GM18507 (cell line): Measurements from ENCODE around the gene ETFDH.
"Not testable (repeated sequence)": the region's sequence is repeated elsewhere in the genome, so short reads cannot be mapped to it uniquely, and the experiment has no call there.

Experiments
- DNase-seq: peaks from one replicate; pipeline ENCODE4 v3.0.0; 2011; ENCODE audit warnings: low read depth; ENCODE audit not compliant: insufficient read length; ENCODE audit errors: extremely low spot score
- FAIRE-seq: peaks from 2 replicates; lab custom pipeline; 2011; peaks lifted over from hg19 to GRCh38; lab: Jason Lieb, UNC

ETFDH gene

DNA sequence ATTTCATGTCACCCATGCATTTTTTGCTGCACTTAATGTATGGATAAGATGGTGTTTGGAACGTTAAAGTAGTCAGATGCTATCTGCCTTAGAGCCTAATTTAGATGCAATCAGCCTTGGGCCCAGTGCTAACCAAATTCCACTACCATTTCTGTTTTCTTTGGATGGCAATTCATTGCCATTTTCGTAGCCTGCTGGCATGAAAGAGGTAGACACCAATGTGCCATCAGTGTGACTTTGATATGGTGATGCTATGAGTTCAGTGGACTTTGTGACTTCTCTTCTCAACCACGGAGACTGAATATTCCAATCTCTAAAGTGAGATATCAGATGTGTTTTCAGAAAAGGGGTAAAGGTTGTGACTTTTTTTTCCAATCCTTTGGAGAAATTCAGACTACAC, 1.5 kb downstream of the ETFDH start:
- DNase-seq = no peak
- FAIRE-seq = no peak

GRCh38 chr4:158676076-158676475, 4.0 kb downstream of the ETFDH start:
- DNase-seq = no peak
- FAIRE-seq = no peak

DNA sequence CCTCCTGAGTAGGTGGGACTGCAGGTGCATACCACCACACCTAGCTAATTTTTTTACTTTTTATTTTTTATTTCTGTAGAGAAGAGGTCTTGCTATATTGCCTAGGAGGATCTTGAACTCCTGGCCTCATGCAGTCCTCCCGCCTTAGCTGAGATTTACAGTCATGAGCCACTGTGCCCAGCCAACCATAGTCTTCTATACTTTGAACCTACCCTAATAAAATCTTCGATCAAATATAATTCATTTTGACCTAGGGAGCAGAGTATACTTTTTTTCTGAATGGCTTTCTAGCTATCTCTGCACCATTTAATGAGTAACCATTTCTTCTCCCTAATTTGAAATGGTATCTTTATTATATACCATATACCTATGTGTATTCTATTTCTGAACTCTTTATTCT, 6.7 kb downstream of the ETFDH start:
- DNase-seq (no peak), FAIRE-seq (no peak)

DNA sequence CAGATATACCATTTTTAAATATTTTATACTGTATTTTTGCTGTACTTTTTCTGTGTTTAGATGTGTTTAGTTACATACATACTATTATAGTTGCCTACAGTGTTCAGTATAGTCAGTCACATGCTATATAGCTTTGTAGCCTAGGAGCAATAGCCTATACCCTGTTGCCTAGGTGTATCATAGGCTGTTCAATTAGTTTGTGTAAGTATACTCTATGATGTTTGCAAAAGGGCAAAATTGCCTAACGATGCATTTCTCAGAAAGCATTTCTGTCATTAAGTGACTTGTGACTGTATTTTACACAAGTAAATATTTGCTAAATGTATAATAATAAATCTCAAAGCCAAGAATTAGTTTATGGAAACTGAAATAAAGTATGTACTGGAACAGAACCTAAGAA, 9.5 kb downstream of the ETFDH start:
- FAIRE-seq = no peak

GRCh38 chr4:158682066-158682465, 10.0 kb downstream of the ETFDH start:
- FAIRE-seq (no peak), DNase-seq (no peak)

More for the DNA sequence above, 9.5 kb downstream of the ETFDH start:
- no peak for DNase-seq

DNA sequence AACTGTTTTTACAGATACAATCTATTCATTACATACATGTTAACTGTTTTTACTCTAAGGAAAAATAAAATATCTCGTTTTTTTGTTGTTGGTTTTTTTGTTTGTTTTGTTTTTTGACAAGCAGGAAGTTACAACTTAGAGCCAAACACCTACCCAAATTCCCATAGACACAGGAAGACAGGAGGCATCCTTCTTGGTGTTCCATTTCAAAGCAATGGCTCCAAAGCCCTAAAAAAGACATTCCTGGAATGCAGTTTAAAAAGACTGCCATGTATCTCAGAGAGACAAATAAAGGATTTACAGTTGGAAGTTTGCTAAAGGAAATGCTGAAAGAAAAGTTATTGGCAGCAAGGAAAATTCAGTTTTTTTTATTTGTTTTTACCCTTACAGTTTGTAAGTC, 16.7 kb downstream of the ETFDH start:
- FAIRE-seq (no peak), DNase-seq (no peak)

DNA sequence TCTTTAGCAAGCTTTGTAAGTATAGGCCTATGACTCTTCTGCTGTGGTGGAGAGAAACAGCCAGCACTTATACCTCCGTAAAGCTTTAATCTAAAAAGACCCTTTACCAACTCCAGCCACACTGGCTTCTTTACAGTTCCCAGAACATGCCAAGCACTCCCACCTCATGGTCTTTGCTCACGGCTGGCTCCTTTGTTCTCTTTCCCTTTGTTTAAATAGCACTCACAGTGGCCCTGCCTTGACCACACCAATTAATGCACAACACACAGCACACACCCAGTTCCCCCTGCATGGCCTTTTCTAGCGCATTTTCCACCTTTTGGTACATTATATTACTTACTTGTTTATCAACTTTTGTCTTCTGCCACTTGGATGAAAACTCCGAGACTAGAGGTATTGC, 32.2 kb downstream of the ETFDH start:
- DNase-seq (no peak), FAIRE-seq (no peak)

DNA sequence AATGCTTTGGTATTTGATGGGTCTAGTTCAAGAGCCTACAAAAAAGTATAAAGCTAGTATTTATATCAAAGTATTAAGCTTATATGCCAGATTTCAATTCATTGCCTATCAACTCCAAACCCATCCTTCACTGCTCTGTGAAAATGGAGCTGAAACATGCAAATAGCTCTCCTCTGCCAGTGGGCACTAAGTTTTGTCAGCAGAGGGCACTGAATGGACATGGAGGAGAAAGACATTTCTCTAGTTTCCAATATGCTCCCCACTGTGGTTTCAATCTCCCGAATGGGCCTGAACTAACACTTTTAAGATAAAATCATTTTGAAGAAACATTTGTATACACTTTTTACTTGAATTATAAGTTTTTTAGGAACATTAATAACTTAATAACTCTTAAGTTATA, 38.7 kb downstream of the ETFDH start:
- FAIRE-seq (no peak), DNase-seq (no peak)

GRCh38 chr4:158712622-158713021, 40.5 kb downstream of the ETFDH start:
- DNase-seq, FAIRE-seq: not testable (repeated sequence)

DNA sequence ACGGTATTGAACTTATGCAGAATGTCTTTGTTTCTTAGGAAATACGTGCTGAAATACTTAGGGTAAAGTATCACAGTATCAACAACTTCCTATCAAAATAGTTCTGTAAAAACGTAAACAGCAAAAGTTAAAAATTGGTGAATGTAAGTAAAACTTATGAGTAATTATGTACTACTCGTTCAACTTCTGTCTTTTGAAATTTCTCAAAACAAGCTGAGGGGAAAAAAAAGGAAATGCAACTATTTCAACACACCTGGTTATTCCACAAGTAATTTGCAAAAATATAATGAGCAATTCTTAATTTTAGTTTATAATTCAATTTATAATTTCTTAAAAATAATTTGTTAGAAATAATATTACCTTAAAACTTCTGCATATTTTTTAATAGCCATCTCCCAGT, 42.8 kb downstream of the ETFDH start:
- FAIRE-seq = no peak
- no peak for DNase-seq

- DNase-seq (no peak), FAIRE-seq (no peak)
Observed at GRCh38 chr4:158715802-158716201, 43.7 kb downstream of the ETFDH start.

DNA sequence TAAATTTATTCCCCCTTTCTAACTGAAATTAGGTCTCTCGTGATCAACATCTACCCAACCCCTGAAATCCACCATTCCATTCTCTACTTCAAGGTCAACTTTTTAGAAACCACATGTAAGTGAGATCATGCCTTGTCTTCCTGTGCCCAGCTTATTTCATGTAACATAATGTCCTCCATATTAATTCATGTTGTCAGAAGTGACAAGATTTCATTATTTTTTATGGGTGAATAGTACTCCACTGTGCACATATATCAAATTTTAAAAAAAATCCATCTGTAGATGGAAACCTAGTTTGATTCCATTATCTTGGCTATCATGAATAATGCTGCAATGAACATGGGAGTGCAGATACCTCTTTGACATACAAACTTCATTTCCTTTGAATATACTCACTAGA, 49.6 kb downstream of the ETFDH start:
- DNase-seq (no peak), FAIRE-seq (peak; percentile 9)

- DNase-seq (no peak), FAIRE-seq (peak; percentile 76)
Observed at GRCh38 chr4:158722291-158722916, 50.3 kb downstream of the ETFDH start.

DNA sequence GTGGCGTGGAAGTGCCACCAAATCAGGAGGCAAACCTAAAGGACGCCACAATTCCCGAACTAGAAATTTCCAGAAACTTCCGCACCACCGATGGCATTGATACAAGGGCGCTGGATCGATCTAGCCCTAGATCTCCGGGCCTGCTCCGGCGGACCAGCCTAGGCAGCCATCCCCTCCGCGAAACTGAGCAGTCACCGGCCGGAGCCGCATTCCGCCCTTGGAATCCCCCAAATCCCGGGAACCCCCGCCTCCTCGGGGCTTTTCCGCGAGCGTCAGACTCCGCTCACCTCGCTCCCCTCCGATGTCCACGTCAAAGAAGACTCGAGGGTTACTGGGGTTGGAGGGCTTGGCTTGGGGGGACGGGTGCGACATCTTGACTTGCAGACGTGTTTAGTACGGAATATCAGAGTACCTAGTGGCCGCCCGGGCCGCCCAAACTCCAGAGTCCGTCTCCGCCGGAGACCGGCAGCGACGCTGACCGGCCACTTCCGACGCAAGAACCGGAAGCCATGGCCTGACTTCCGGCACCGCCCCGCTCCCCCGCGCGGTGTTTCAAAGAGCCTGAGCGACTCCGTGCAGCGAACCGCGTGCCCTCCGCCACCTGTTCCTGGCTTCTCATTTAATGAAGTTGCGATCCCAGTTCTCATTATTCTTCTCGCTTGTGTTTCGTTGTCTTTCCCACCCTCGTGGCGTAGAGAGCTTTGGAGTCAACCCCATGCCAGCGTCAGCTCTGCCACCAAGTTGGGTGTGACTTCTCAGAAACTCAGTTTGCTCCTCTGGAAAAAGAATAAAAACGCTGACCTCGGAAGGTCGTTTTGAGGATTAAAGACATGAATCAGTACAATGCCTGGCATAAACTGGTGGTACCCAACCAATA, 51.1 kb downstream of the ETFDH start, which contains the start of gene PPID:
PPID (minus strand) TSS at position 480 of the 877 bp plus-strand sequence; CDS start at position 372, 108 bp downstream.
- DNase-seq = peak; percentile 74
- FAIRE-seq = peak; percentile 96

- DNase-seq (no peak), FAIRE-seq (peak; percentile 46)
Observed at GRCh38 chr4:158724637-158725036, 52.5 kb downstream of the ETFDH start.

- no peak for FAIRE-seq
- DNase-seq = no peak
Observed at GRCh38 chr4:158726633-158727032, 54.5 kb downstream of the ETFDH start.

- DNase-seq = no peak
Observed at GRCh38 chr4:158728236-158728635, 56.1 kb downstream of the ETFDH start.

GRCh38 chr4:158729716-158730559, 57.8 kb downstream of the ETFDH start:
- DNase-seq (peak; percentile 29), FAIRE-seq (peak; percentile 86)

More at GRCh38 chr4:158728236-158728635, 56.1 kb downstream of the ETFDH start:
- FAIRE-seq = no peak

DNA sequence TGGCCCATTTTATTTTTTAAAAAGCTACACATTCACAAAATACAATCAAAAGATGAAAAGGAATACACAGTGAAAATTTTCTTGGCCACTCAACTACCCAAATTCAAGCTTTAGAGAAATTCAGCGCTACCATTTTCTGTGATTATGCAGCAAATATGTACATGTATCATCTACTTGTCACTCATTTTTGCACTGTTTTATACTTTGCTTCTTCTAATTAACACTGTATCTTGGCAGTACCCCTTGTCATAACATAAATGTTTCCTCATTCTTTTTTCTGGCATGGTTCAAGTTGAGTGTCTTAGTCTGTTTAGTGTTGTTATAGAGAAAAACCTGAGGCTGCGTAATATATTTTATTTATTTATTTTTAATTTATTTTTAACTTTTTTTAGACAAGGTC, 66.8 kb downstream of the ETFDH start:
- no peak for DNase-seq
- FAIRE-seq = no peak

GRCh38 chr4:158739600-158739999, 67.5 kb downstream of the ETFDH start:
- DNase-seq (no peak), FAIRE-seq (no peak)
